ENCODE results near the gene GSE1.

- TF ChIP-seq POLR2A (IDR thresholded peaks at IDR 0.05; ENCODE audit: low read length) = no peak
- TF ChIP-seq GATA1 (IDR thresholded peaks at IDR 0.05; ENCODE audit: low read depth, low read length) = no peak
Observed at GRCh38 chr16:85675251-85675874, 62.2 kb downstream of the GSE1 start.
